Heart right ventricle (tissue), 16 donors: ENCODE data around the gene JAKMIP3. TPM values are rescaled to one million over a fixed set of nuclear protein-coding genes. Genes with fewer than 3 reads are reported as not detected.
A peak's percentile ranks its signal among the peaks of the same experiment; 100 is the strongest.

Experiments
- ATAC-seq, 8 donors: fragments of 200-7000 bp; cut with Tn5 transposase; one replicate each; pipeline ENCODE4 v1.9.1; 2020; ENCODE audit warnings: mild to moderate bottlenecking in 8 of 8, moderate library complexity in 8 of 8, moderate number of reproducible peaks in 1 of 8
- DNase-seq, 2 donors: peaks; one replicate each; pipeline ENCODE4 v3.0.0-alpha.2; 2020
- H3K27ac ChIP-seq, 10 donors: fragments of 200-600 bp; sonication (generic) in 2 of 10; one replicate each; pipeline versions ENCODE4 v1.5.0 to v1.8.0; 2020 to 2022; ENCODE audit warnings: mild to moderate bottlenecking in 3 of 10
- H3K27me3 ChIP-seq, 7 donors: fragments of 200-600 bp; one replicate each; pipeline ENCODE4 v1.8.0; 2021 to 2022; ENCODE audit warnings: mild to moderate bottlenecking in 2 of 7
- H3K36me3 ChIP-seq, 9 donors: fragments of 200-600 bp; sonication (generic) in 1 of 9; one replicate each; pipeline versions ENCODE4 v1.5.0 to v1.8.0; 2020 to 2022; ENCODE audit warnings: mild to moderate bottlenecking in 2 of 9
- H3K4me1 ChIP-seq, 9 donors: fragments of 200-600 bp; sonication (generic) in 1 of 9; one replicate each; pipeline versions ENCODE4 v1.5.0 to v1.8.0; 2020 to 2022; ENCODE audit warnings: mild to moderate bottlenecking in 4 of 9
- H3K4me3 ChIP-seq, 10 donors: fragments of 200-600 bp; sonication (generic) in 2 of 10; one replicate each; pipeline versions ENCODE4 v1.5.0 to v1.8.0; 2020 to 2022; ENCODE audit warnings: mild to moderate bottlenecking in 7 of 10, moderate library complexity in 2 of 10
- H3K9me3 ChIP-seq, 11 donors: fragments of 200-600 bp in 10 of 11; sonication (generic) in 2 of 11; one replicate each; pipeline versions ENCODE4 v1.5.0 to v1.8.0; 2013 to 2022; ENCODE audit warnings: mild to moderate bottlenecking in 2 of 11, control low read depth in 1 of 11, moderate library complexity in 1 of 11
- WGBS, 2 donors: extraction: QIAGEN DNeasy Blood & Tissue Kit; methylation state at CpG; one replicate each; pipeline ENCODE4 v1.1.7; 2013; ENCODE audit warnings: inconsistent platforms in 1 of 2; 5-methylcytosine and 5-hydroxymethylcytosine counted together
- intact Hi-C, 10 donors: fragments of 100-400 bp; cut with DNase I; formaldehyde crosslinking; loops; one replicate each; pipeline versions ENCODE4 v1.11.1 to v1.14.2; 2022
- polyA plus RNA-seq, 2 donors: library from polyadenylated mRNA; stranded (reverse); fragments of 200-250 nt; gene quantifications; one replicate each; pipeline ENCODE4 v1.2.3, GENCODE V29; 2013
- total RNA-seq, 10 donors: library from RNA; stranded (reverse); fragmentation: NEBNext Ultra II Directional in 3 of 10; extraction: Animal tissue kit (Norgen Biotek cat#: 25700) in 3 of 10; gene quantifications; one replicate each; pipeline versions ENCODE4 v1.2.1 to v1.2.4, GENCODE V29; 2021 to 2023
- TF ChIP-seq, protein P1 (sequence below), 9 donors: fragments of 200-600 bp; sonication (generic) in 2 of 9; IDR thresholded peaks; one replicate each; pipeline versions ENCODE4 v1.5.0 to v1.8.0; 2021 to 2022; ENCODE audit warnings: antibody characterized with exemption in 9 of 9, mild to moderate bottlenecking in 5 of 9, moderate library complexity in 1 of 9
- donor health status: Arrhythmogenic right ventricular cardiomyopathy.
- donor health status: ischemic (EF 13 %, LVEDD 7.1; RV severe dilation, severe dysfunction).
- donor health status: healthy with polysubstance abuse.
- donor health status: DM: no; HTN: yes; CAD: no.
- donor health status: DM: no; HTN: no; CAD: no.
- donor health status: ischemic (EF 25% LVEDD 6.9; RV normal size, moderate dysfunction).
- donor health status: ischemic (EF 25% LVEDD 5.7; RV mildly dilated, moderate dysfunction).
- donor health status: healthy.
- donor health status: DM: yes; HTN: yes; CAD: no.
- donor health status: Ischemic cardiomyopathy.
- donor health status: ischemic (EF 35%, LVEDD 5.7; RV mildly dilated, moderate dysfunction).
- donor health status: nonischemic (EF 11% LVEDD 7.7; RV severe dilation, severe dysfunction).
- donor health status: DM: yes; HTN: yes; CAD: no.
- donor health status: PGD.
- donor health status: ischemic (EF 29% LVEDD 5.4; RV normal size, mild dysfunction).
- donor health status: nonischemic (EF 23%, LVEDD 6.1; RV moderate dilation, normal function).

The JAKMIP3 gene
- total and polyA plus RNA-seq, 12 donors, result 0.04 to 2.7 (median 1.8) TPM

DNA sequence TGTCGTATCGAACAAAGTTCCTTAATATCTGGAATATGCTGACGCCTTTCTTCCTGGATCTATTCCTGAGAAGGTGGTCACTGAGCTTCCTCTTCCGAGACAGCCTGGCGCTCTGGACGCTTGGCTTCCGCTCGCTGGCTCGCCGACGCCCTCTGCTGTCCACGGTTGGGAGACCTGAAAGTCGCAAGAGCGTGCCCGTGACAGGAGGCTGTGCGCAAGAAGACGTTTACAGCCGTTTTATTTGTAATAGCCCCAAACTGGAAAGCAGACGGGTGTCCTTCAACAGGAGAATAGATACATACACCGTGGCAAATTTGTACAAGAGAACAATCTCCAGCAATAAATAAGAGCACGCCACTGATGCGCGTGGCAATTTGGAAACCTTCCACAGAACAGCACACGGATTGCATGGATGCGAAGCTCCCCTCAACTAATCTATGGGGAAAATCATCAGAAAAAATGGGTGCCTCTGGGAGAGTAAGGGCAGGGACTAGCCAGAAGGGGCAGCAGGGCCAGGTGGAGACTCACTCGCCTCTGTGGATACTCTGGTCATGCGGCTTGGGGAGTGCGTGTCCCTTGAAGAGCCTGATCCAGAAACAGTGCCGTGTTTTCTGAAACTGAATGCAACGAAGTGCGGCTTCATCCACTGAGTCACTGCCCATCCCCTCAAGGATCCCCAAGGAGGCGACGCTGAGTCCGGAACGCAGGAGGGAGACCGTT, 42.5 kb upstream of the JAKMIP3 start:
- H3K4me1 ChIP-seq, result peaks cover 0 to 12% (median 8%) of the 10 kb centered on the region in 9 donors
- intact Hi-C loops, result loop anchor here (1.0 to 10.0 kb wide), 7 partner anchors 41 to 138 kb away; partner anchors contain the start of genes BNIP3 (in 3 of the 10) and PPP2R2D (in 1 of the 10)
- no peaks in the 10 kb centered on the region for H3K36me3 ChIP-seq
- no peaks in the 10 kb centered on the region for H3K9me3 ChIP-seq
- ATAC-seq (peak; percentile 78 to 95 (median 90)), DNase-seq (peak; percentile 82 to 89)
- peaks cover 0 to 43% (median 34%) of the 10 kb centered on the region in 7 donors for H3K27me3 ChIP-seq
- no peak overlapping the region for H3K27ac ChIP-seq
- TF ChIP-seq, protein P1, sequence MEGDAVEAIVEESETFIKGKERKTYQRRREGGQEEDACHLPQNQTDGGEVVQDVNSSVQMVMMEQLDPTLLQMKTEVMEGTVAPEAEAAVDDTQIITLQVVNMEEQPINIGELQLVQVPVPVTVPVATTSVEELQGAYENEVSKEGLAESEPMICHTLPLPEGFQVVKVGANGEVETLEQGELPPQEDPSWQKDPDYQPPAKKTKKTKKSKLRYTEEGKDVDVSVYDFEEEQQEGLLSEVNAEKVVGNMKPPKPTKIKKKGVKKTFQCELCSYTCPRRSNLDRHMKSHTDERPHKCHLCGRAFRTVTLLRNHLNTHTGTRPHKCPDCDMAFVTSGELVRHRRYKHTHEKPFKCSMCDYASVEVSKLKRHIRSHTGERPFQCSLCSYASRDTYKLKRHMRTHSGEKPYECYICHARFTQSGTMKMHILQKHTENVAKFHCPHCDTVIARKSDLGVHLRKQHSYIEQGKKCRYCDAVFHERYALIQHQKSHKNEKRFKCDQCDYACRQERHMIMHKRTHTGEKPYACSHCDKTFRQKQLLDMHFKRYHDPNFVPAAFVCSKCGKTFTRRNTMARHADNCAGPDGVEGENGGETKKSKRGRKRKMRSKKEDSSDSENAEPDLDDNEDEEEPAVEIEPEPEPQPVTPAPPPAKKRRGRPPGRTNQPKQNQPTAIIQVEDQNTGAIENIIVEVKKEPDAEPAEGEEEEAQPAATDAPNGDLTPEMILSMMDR (IDR thresholded peaks at IDR 0.05), result peak; percentile 87 to 97 (median 91)
- peak overlapping the region; percentile 28 to 45 (median 34) for H3K4me3 ChIP-seq
- 16 to 20% methylated on average over 36 of the region's 36 CpGs for WGBS, 2 donors

DNA sequence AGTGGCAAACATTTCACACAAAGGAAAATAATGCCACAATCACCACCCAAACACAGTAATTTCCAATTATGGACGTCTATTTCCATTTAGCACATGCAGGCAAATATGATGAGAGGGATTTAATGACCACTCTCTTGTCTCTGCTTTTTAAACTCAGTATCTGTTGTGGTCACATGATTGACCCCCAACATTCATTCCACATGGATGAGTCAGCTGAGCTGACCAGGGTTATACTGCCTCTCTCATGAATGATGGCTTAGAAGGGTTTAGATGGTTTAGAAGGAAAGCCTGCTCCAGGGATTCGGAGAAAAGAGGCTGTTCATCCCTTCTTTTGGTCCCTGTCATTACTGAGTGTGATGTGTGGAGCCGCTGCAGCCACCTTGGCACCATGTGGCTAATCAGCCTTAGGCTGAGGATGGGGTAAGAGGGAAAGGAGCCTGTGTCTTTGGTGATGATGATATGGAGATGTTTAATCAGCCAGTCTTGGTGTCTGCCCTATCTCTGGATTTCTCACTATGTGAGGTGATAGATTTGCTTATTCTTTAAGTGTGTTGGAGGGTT, 38.2 kb upstream of the JAKMIP3 start:
- Histone ChIP-seq H3K36me3 (no peaks in the 10 kb centered on the region), H3K4me3 (no peak overlapping the region), H3K27ac (no peak overlapping the region), H3K4me1 (peaks cover 0 to 12% (median 8%) of the 10 kb centered on the region in 9 donors), H3K9me3 (no peaks in the 10 kb centered on the region), H3K27me3 (peaks cover 0 to 67% (median 54%) of the 10 kb centered on the region in 7 donors)
- DNase-seq (no peak), ATAC-seq (no peak)
- TF ChIP-seq, protein P1 (IDR thresholded peaks at IDR 0.05), result no peak
- intact Hi-C loops, result loop anchor here in 1 of 10 donors (10.0 kb wide), 1 partner anchor 117 kb away; no protein-coding TSS in a partner anchor
- 69 to 78% methylated on average over 3 of the region's 3 CpGs for WGBS, 2 donors

DNA sequence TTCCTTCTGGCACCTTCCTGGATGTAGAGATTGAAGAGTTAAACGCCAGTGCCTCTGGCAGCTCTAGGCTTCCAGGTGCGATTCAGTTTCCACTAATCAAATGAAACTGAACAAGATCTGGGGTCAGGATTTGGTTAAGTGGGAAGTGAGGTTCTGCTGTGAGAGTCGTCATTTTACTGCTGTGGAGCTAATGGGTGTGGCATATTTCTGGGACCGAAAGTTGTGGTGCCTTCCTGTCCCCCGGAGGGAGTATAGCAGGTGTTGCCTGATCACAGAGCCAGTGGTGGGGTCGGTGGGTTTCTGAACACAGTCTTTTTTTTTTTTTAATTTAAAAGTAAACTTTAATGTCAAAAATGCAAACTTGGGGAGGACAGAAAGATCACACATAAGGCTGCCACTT, 37.0 kb upstream of the JAKMIP3 start:
- Histone ChIP-seq H3K4me1 (peaks cover 0 to 2% (median under 1%) of the 10 kb centered on the region in 9 donors), H3K36me3 (no peaks in the 10 kb centered on the region), H3K9me3 (no peaks in the 10 kb centered on the region), H3K27ac (no peak overlapping the region), H3K4me3 (no peak overlapping the region), H3K27me3 (peaks cover 0 to 73% (median 63%) of the 10 kb centered on the region in 7 donors)
- 56 to 57% methylated on average over 6 of the region's 6 CpGs for WGBS, 2 donors
- DNase-seq (no peak), ATAC-seq (no peak)
- TF ChIP-seq, protein P1 (IDR thresholded peaks at IDR 0.05), result no peak
- intact Hi-C loops, result loop anchor here in 1 of 10 donors (10.0 kb wide), 1 partner anchor 116 kb away; no protein-coding TSS in a partner anchor

DNA sequence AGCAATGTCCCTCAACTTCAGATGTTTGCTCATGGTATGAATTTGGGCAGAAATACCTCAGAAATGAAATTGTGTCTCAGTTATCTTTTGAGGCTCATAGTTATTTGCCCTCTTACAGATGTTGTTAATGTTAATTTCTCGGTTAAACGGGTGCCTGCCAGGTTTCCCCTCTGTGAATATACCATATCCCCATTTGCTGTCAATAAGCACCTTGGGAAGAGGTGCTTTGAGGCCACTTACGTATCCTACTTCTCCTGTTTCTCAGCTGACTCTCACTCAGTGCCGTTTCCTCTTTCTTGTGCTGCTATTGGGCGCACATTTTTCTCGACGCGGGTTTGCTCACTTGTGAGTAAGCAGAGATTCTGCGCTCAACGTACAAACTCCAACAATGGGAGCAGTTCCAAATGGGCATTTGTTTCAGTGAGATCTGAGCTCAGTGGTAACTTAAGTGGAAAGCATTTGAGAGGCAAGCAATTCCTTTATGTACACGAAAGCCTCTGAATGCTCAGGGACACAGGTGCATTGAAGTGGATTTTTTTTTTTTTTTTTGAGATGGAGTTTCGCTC, 34.8 kb upstream of the JAKMIP3 start:
- intact Hi-C loops, result loop anchor here in 4 of 10 donors (10.0 kb wide), 2 partner anchors 104 to 114 kb away; no protein-coding TSS in a partner anchor
- peaks cover 0 to 78% (median 59%) of the 10 kb centered on the region in 7 donors for H3K27me3 ChIP-seq
- peaks cover 0 to 5% (median 0%) of the 10 kb centered on the region in 9 donors for H3K4me1 ChIP-seq
- H3K36me3 ChIP-seq, result no peaks in the 10 kb centered on the region
- ATAC-seq (no peak), DNase-seq (no peak)
- H3K27ac ChIP-seq, result no peak overlapping the region
- H3K9me3 ChIP-seq, result no peaks in the 10 kb centered on the region
- TF ChIP-seq, protein P1 (IDR thresholded peaks at IDR 0.05), result no peak
- 82 to 83% methylated on average over 12 of the region's 12 CpGs for WGBS, 2 donors
- no peak overlapping the region for H3K4me3 ChIP-seq
